Renal cortex interstitium (tissue), 11 donors: Measurements from ENCODE around the gene SLC38A11. TPM values are rescaled to one million over a fixed set of nuclear protein-coding genes. Genes with fewer than 3 reads are reported as not detected.
"Not testable (repeated sequence)": the region's sequence is repeated elsewhere in the genome, so short reads cannot be mapped to it uniquely, and the experiment has no call there.

Experiments
- DNase-seq, 11 donors: peaks; one replicate each; pipeline ENCODE4 v3.0.0-alpha.2; 2013; ENCODE audit warnings: low read depth in 9 of 11, low spot score in 4 of 11; ENCODE audit errors: extremely low read depth in 1 of 11
- polyA plus RNA-seq, 3 donors: library from polyadenylated mRNA; unstranded; fragments of 120-200 nt; gene quantifications; one replicate each; pipeline ENCODE4 v1.2.1, GENCODE V29; 2013; ENCODE audit not compliant: insufficient read length in 3 of 3

The SLC38A11 gene
- polyA plus RNA-seq, 3 donors = 3.8 to 21.5 (median 15.4) TPM

DNA sequence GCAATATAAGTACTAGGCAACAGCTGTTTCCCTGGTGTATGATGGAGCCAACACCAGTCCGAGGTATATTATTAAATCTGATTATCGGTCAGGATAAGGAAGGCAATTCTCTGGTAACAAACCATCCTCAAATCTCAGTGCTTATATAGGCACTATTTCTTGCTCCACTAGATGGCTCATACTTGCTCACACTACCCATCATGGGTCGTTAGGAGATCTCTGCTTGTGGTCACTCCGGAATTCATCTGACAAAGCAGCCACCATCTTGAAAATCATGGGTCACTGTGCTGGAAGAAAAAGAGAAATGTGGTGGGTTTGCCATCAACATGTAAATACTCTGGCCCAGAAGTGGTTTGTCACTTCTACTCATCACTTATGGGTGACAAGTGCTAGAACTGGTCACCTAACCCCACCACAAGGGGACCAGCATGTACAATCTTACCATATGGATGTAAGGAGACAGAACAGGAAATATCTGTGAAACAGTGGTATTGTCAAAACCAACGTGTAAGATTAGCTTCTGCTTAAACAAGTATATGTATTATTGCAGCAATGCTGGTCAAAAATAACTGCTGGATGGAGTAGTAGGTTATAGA, 21.6 kb upstream of the SLC38A11 start:
- not testable (repeated sequence) for DNase-seq

DNA sequence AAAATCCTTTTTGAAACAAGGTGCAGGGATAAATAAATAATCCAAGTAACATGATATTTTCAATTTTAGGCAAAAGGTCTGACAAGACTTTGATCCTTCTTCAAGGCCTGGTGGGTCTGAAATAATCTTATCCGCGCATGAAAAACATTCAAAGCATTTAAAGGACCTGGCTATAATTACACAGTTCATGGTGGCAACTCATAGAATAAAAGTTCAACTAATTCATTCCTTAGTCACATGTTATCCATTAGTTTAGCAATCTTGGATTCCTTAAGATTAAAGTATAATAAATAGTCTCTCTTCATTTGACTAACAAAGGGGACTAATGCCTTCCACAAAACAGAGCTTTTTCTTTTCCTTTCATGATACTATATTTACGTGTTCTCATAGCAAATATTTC, 21.0 kb upstream of the SLC38A11 start:
- no peak for DNase-seq

DNA sequence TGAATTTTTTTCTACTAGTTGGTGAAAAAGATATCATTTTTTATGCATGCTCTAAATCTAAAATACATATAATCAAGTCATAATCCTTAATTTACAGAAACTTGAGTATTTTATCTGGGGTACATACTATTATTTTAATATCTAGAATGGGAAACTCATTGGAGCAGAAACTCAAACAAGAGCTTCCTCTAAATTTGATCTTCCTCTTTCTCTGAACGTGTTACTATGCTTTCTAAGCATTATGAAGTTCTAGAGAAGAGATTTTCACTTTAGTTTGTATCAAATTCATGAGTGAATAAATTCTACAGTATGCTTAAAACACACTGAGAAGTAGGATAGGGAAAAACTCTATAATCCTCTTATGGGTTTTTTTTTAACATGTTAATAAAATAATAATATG, 20.6 kb upstream of the SLC38A11 start:
- no peak for DNase-seq

DNA sequence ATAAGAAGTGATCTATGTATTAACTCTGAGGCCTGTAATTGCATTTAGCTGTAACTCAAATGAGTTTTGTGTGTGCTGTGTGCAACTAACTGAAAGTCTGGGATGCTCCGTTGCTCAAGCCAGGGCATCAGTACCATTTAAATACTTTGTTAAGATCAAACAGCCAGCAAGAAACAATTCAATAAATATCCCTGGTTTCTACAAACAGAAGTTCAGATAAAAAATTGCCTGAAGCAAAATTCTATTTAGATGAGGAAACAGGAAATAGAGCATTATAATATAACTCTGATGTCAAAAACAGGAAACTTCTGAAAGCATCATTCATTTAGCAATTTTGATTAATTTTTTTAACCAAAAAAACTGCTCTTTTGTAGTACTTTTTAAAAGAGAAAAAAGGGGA, 18.9 kb upstream of the SLC38A11 start:
- DNase-seq = no peak

DNA sequence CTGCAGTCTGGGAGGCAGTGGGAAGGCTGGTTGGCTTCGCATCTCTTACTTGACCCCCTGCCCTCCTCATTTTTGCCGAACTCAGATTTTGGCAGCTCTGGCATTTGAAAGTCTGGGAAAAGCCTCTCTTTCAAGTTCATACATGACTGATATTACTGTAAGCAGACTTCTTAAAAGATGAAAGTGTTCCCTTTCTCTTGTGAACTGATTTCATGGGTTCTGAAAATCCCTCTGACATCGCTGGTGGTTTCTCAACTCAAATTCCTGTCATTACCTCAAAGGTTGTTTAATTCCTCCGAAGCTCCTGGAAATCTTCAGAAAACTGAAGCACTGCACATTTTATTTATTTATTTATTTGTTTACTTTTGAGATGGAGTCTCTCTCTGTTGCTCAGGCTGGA, 16.9 kb upstream of the SLC38A11 start:
- no peak for DNase-seq

DNA sequence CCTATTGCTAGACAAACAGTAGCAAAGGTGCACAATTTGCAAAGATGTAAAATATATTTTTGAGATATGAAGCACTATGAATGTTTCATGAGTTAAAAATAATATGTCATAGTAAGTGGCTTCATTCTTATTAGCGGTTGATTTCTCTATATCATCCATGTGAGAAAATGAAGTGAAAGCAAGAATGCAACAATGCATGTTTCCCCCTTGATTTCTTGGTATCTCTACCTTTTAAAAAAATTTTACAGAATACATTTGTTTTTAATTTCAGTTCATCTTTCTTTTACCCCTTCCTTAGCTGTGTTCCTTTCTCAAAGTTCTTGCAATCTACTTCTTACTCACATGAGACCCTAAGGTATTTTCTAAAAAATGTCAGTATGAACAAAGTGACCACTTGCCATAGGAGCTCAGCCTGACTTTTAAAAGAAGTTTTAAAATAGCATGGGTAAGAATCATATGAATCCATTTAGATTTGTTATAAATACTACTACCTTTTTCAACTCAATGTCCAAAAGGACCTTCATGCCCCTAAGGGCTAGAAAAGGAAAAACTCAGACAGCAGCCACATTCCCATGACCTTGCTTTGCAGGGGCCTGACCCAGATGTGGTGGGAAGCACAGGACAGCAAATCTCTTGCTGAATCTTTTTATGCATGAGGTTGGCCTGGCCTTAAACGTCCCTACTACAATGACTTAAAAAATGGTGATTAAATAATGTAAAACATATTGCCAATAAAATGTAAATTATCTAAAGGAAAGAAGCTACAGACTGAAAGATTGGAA, 14.8 kb upstream of the SLC38A11 start:
- no peak for DNase-seq

DNA sequence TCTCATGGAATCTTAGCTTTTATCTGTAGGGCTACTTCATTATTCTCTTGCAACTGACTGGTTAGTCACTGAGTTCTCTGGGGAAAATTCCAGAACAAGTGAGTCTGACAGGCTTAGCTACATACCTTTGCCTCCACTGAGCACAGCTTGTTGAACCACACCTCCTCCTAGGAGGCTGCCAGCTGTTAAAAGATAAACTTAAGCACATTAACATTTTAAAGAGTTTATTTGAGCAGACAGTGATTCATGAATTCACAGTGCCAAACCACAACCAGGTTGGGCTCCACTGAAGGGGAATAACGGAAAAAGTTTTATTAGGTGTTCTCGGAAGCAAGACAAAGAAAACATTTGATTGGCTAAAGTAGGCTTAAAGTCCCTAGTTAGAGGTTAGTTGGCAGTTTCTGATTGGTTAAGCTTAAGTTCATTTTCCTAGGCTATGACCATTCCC, 12.5 kb upstream of the SLC38A11 start:
- no peak for DNase-seq

DNA sequence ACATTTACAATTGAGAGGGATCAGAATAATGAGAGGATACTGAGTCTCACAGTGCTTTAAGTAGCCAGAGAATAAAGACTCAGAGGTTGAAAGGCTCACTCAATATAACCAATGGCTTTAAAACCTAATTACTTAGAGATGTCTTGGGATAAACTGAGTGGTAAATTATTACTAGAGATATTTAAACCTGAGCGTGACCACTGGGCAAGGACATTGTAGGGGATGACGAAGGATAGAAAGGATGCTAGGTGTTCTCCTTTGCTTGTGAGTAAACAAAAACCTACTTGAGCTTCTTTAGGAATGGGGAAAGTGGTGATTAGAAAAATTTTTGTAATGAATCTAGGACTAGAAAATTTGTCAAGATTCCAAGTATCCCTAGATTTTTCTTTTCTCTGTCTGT, 12.0 kb upstream of the SLC38A11 start:
- DNase-seq = no peak

DNA sequence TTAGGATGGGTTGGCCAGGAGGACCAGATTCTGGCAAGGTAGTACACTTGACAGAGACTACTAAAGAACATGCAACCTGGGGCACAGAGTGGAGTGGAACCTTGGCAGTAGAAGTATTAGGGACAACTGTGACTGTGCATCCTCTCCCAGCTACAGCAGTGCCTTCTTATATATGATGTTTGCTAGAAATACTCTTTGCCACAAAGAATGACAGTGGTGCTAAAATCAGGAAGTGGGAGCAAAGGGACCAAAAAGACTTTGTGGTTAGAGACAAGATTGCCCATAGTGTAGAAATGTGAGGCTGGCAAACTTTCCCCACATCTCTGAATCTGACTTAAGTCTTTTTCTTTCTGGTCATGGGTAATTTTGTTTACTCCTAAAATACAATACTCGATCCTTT, 9.4 kb upstream of the SLC38A11 start:
- DNase-seq = no peak

DNA sequence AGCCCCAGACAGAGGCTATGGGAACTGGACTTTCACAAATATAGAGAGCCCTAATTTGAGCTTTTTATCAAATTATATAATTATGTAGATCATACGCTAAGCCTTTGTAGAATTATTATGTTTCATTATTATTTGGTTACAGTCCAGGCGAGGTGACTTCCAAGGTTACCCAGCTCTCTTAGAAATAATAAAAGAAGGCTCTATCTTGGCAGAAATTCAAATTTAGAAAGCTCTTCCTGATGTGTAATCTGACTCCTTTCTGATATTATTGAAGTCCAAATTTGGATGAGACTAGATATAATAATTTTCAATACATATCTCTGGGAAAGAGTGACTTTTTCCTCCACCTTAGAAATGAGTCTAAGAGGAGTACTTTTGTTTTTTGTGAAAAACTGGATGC, 4.8 kb upstream of the SLC38A11 start:
- no peak for DNase-seq

DNA sequence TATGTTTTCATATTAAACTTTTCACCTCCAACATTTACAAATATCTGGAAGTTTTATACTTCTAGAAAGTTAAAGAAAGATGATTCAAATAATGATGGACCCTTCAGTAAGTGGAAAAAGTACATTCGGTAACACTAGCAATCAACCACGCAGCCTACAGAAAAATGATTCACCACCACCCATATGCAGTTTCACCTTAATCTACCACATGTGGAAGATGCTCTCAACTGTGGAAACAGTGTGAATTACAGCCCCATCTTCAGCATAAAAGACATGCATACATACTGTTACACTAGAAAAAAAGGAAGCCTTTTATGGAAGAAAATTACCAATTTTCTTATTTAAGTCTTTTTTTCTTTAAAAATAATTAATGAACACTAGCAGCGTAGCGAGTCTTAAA, 1.1 kb downstream of the SLC38A11 start:
- DNase-seq = no peak

DNA sequence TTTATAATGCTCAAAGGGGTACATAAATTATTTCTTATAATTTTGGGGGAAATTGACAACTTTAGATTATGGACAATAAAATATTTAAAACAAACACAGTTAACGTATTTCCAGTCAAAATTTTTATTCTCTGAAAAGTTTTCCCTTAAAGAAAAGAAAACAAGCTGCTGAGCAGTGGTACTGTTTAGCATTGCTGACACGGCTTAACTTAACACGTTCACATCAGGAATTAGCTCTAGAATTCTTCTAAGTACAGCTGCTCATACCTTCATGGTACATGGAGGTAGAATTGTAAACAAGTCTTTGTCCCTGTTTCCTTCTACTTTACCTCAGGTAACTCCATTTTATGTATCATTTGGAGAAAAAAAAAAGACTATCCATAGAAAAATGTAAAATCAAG, 2.0 kb downstream of the SLC38A11 start:
- no peak for DNase-seq

DNA sequence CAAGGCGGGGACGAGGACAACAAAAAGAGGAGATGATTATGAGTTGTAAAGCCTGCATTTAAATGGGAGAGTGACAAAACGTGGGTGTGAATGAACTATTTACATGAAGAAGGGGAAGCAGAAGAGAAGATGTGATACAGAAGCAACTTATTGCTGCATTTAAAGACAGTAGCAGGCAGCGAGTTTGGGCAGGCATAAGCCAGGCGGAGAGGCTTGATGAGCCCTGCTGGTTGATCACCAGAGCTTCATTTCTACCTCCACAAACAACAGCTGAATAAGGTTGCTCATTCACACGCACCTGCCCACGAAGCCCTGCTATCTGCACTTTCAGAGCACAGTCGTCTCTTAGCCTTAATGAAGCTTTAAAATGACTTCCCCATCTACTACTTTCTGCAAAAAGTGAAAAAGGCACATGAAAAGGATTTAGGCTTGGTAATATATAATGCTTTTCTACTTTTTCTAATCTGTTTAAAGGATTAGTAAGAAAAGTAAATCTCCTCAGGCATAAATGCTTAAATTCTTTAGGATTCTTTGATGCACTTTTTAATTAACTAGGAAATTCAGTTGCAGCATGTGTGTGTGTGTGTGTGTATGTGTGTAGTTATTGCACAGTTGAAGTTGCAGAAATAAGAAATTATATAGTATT, 3.1 kb downstream of the SLC38A11 start:
- DNase-seq = no peak

DNA sequence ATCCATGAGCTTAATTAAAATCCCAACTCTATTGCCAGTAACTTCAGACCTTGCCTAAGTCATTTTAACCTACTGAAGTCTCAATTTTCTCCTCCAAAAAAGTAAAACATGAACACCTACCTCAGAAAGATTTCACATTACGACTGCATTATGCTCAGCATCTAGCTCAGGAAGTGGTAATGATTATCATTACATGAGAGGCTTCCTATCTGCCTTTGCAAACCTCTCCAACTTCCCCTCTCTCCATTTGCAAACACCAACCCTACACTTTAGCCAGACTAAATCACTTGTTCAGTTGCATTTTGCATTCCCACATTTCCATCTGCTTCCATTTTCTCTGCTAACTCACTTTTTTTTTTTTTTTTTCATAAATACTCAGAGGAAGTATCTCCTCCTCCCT, 6.8 kb downstream of the SLC38A11 start:
- no peak for DNase-seq

DNA sequence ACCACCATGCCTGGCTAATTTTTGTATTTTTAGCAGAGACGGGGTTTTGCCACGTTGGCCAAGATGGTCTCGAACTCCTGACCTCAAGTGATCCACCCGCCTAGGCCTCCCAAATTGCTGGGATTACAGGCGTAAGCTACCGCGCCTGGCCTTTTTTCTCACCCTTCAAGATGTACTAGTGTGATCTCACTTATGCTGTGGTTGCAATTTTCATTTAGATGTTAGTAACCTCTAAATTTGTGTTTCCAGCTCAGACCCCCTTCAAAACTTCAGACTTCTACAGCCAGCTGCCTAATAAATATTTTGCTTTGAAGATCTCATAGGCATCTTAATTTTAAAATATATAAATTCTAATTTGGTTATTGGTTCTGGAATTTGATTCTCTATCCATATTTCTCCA, 8.0 kb downstream of the SLC38A11 start:
- DNase-seq = no peak

DNA sequence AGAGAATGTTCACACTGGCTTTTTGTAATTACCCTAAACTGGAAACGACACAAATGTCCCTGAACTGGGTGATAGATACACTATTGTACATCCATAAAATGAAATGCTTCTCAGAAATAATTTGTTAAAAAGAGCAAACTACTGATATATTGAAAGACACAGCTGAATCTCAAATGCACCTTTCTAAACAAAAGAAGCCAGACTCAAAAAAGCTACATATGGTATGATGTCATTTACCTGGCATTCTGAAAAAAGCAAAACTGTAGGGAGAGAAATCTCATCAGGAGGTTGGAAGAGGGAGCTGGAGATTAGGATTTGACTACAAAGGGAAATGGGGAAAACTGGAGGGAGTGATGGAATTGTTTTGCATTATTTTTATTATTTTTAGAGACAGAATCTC, 12.0 kb downstream of the SLC38A11 start:
- no peak for DNase-seq

DNA sequence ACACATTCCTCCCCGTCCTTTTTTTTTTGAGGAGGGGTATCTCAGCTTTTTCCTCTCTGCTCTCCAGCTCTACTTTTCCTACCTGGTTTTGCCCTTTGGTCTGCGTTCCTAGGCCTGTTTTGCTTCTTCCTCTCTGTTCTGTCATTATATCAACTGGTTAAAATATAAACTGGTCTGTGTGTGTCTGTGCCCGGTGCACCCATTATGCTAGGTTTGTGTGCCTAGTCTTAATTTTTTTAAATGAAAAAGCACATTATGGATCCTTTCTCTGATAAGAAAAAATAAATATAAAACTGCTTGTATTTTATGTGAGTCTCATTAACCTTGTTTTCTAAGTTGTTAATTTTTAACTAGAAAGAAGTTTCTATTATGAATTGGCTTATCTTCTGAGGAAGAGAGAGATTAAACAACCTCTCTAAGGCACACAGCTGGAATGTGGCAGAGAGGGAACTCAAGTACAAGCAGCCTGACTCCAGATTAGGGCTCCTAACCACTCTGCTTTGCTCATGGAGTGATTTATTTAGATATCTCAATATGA, 17.4 kb downstream of the SLC38A11 start:
- DNase-seq = no peak

DNA sequence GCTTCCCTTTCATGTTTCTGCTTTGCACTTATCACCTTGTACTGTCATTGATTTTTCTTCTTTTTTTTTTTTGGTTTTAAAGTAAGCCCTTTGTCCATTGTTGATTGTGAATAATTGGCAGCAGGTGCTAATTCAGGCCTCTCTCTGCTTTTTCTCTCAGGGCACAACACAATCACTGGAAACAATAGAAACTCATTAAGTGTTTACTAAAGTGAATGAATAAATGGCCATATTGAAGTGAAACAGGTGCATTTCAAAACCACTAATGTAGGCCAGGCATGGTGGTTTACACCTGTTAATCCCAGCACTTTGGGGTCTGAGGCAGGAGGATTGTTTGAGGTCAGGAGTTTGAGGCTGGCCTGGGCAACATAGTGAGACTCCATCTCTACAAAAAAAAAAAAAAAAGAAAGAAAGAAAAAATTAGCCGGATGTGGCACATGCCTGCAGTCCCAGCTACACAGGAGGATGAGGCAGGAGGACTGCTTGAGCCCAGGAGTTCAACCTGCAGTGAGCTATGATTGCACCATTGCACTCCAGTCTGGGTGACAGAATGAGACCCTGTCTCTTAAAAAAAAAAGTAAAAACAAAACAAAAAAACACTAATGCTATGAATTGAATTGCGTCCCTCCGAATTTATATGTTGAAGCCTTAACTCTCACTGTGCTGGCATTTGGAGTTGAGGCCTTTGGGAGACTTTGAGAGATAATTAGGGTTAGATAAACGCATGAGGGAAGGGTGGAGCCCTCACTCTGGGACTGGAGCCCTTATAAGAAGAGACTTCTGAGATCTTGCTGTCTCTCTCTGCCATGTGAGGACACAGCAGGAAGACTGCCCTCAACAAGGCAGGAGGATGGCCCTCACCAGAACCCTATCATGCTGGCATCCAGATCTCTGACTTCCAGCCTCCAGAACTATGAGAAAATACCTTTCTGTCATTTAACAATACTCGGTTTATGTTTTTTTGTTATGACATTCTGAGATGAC, 19.9 kb downstream of the SLC38A11 start:
- no peak for DNase-seq
